DND-41 (cell line): ENCODE data around the gene CDC7.

Experiments
- ATAC-seq: fragments of 200-7000 bp; cut with Tn5 transposase; 3 replicates; pipeline ENCODE4 v1.9.1; 2021; ENCODE audit warnings: low read depth; ENCODE audit not compliant: insufficient read depth
- DNase-seq: peaks from one replicate; pipeline ENCODE4 v3.0.0-alpha.2; 2020
- H2AFZ ChIP-seq: 2 replicates; pipeline ENCODE4 v1.6.0; 2012; ENCODE audit warnings: low read depth, low read length
- H3K27ac ChIP-seq: 2 replicates; pipeline ENCODE4 v1.5.1; 2012; ENCODE audit warnings: low read length, inconsistent platforms
- H3K27me3 ChIP-seq: fragments of 200-600 bp; sonication (generic); 2 replicates; pipeline ENCODE4 v1.6.0; 2012; ENCODE audit warnings: low read length, mild to moderate bottlenecking, inconsistent platforms; ENCODE audit not compliant: insufficient read depth, poor library complexity
- H3K36me3 ChIP-seq: 2 replicates; pipeline ENCODE4 v1.5.1; 2012; ENCODE audit warnings: low read length, inconsistent platforms; ENCODE audit not compliant: insufficient read depth
- H3K4me1 ChIP-seq: 2 replicates; pipeline ENCODE4 v1.5.1; 2012; ENCODE audit warnings: mild to moderate bottlenecking, low read length; ENCODE audit not compliant: insufficient read depth
- H3K4me2 ChIP-seq: 2 replicates; pipeline ENCODE4 v1.6.0; 2012; ENCODE audit warnings: mild to moderate bottlenecking, moderate library complexity, low read length, inconsistent platforms; ENCODE audit not compliant: insufficient read depth
- H3K4me3 ChIP-seq, 2 experiments: fragments of 200-600 bp in 1 of 2; shearing (Covaris generic) in 1 of 2; 2 replicates each; pipeline ENCODE4 v1.5.1; 2012 to 2016; ENCODE audit warnings: inconsistent platforms in 2 of 2, low read length in 2 of 2, mild to moderate bottlenecking in 2 of 2, low read depth in 1 of 2, moderate library complexity in 1 of 2
- H3K79me2 ChIP-seq: 2 replicates; pipeline ENCODE4 v1.6.0; 2012; ENCODE audit warnings: low read length, inconsistent platforms; ENCODE audit not compliant: insufficient read depth
- H3K9ac ChIP-seq: 2 replicates; pipeline ENCODE4 v1.6.0; 2012; ENCODE audit warnings: low read depth, mild to moderate bottlenecking, inconsistent platforms, low read length, moderate library complexity
- H3K9me3 ChIP-seq: 2 replicates; pipeline ENCODE4 v1.5.1; 2012; ENCODE audit warnings: low read length, moderate library complexity, mild to moderate bottlenecking, inconsistent platforms; ENCODE audit not compliant: insufficient read depth, severe bottlenecking
- H4K20me1 ChIP-seq: 2 replicates; pipeline ENCODE4 v1.6.0; 2012; ENCODE audit warnings: low read length; ENCODE audit not compliant: insufficient read depth
- CTCF ChIP-seq: IDR thresholded peaks from 2 replicates; pipeline ENCODE4 v1.5.1; 2012; ENCODE audit warnings: borderline replicate concordance, low read length, moderate library complexity, mild to moderate bottlenecking; ENCODE audit not compliant: poor library complexity, severe bottlenecking; ENCODE audit errors: extremely low read depth
- EZH2 ChIP-seq: IDR thresholded peaks from 3 replicates; pipeline ENCODE4 v1.6.1; 2012; ENCODE audit warnings: borderline replicate concordance, low read depth, mild to moderate bottlenecking, moderate library complexity, low read length, inconsistent platforms; ENCODE audit not compliant: severe bottlenecking

Gene CDC7

GRCh38 chr1:91533361-91534024, 32.8 kb downstream of the CDC7 start:
- no peak; the same call in 2 of the 3 replicates for ATAC-seq

GRCh38 chr1:91535441-91535840, 34.8 kb downstream of the CDC7 start:
- Histone ChIP-seq H3K4me3 (no peak overlapping the region), H3K9ac (no peak overlapping the region), H3K4me1 (no peaks in the 10 kb centered on the region), H3K27ac (no peak overlapping the region), H2AFZ (no peak overlapping the region), H3K4me2 (no peak overlapping the region), H3K9me3 (no peaks in the 10 kb centered on the region), H4K20me1 (no peaks in the 10 kb centered on the region), H3K27me3 (no peaks in the 10 kb centered on the region), H3K36me3 (no peaks in the 10 kb centered on the region), H3K79me2 (no peaks in the 10 kb centered on the region)
- DNase-seq (no peak), ATAC-seq (no peak)
- TF ChIP-seq CTCF (no peak), EZH2 (no peak)

More at GRCh38 chr1:91533361-91534024, 32.8 kb downstream of the CDC7 start:
- H3K4me1 ChIP-seq = no peaks in the 10 kb centered on the region
- peaks cover 3% of the 10 kb centered on the region; the same call in 1 of the 2 replicates for H3K36me3 ChIP-seq
- no peak overlapping the region for H3K9ac ChIP-seq
- no peak overlapping the region for H2AFZ ChIP-seq
- no peak for DNase-seq
- H3K4me2 ChIP-seq = no peak overlapping the region
- no peak overlapping the region for H3K4me3 ChIP-seq
- H3K27me3 ChIP-seq = no peaks in the 10 kb centered on the region
- no peak overlapping the region for H3K27ac ChIP-seq
- H4K20me1 ChIP-seq = no peaks in the 10 kb centered on the region
- H3K9me3 ChIP-seq = no peaks in the 10 kb centered on the region
- TF ChIP-seq CTCF = no peak
- TF ChIP-seq EZH2 = no peak
- H3K79me2 ChIP-seq = no peaks in the 10 kb centered on the region

GRCh38 chr1:91537281-91537986, 36.8 kb downstream of the CDC7 start:
- H3K4me2 ChIP-seq = no peak overlapping the region
- no peak overlapping the region for H2AFZ ChIP-seq
- no peak for ATAC-seq
- TF ChIP-seq EZH2 (no peak), CTCF (no peak)
- H3K9me3 ChIP-seq = no peaks in the 10 kb centered on the region
- H3K4me1 ChIP-seq = 0 out of 2 replicates have a peak, but pooled peaks cover 2% of the 10 kb centered on the region
- no peaks in the 10 kb centered on the region for H3K79me2 ChIP-seq
- DNase-seq = no peak
- H3K9ac ChIP-seq = no peak overlapping the region
- no peaks in the 10 kb centered on the region for H3K36me3 ChIP-seq
- H4K20me1 ChIP-seq = no peaks in the 10 kb centered on the region
- no peak overlapping the region for H3K4me3 ChIP-seq
- no peaks in the 10 kb centered on the region for H3K27me3 ChIP-seq
- H3K27ac ChIP-seq = no peak overlapping the region
